Measurements from ENCODE around the gene PKHD1. TPM values are rescaled to one million over a fixed set of nuclear protein-coding genes. Genes with fewer than 3 reads are reported as not detected.

Gene PKHD1
- total and polyA plus RNA-seq, 2 of the 13 experiments (the other 11 are each of a cell fraction or from before 2014, with no cell fraction given) = 0.01 to 0.13 TPM

DNA sequence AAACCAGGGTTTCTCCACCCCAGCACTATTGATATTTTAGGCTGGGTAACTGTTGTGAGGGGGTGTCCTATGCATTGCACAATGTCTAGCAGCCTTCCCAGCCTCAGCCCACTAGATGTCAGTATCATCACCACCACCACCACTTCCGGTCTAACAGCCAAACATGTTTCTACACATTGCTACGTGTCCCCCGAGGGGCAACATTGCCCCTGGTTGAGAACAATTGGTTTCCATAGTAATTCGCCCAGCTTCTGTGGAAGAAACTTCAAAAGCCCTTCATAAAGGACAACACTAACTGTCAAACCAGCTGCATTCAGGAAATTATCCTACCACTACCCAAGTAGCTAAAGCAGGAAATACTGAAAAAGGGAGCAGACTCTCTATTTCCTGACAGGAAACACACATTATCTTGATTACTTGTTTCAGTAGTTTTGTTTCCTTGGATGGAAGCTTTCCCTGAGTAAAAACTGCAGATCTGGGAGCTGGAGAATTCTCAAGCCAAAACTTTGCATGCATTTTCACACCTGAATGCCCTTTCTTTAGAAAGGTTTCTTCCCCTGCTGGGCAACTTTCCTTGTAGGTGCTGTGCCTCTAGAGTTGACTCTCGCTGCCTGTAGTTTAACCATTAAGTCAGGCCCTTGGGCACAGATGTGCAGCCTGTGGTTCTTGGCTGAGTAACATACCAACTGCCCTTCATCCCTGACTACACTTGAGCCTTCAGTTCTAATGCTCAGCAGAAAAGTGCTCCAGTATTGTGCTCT lies 23.6 kb downstream of the PKHD1 start:
- Histone ChIP-seq H3K9me3 (ENCODE audit: low read length) (0 out of 2 replicates have a peak, but pooled peaks cover 5% of the 10 kb centered on the region), H2AFZ (ENCODE audit: low read length) (peak overlapping the region; percentile 75), H3K4me2 (ENCODE audit: low read depth, low read length) (peak overlapping the region; percentile 45), H3K9ac (ENCODE audit: insufficient read depth, low read depth, low read length) (no peak overlapping the region), H3K79me2 (ENCODE audit: insufficient read depth, low read length) (no peaks in the 10 kb centered on the region), H4K20me1 (ENCODE audit: insufficient read depth, low read length) (no peaks in the 10 kb centered on the region), H3K4me1 (ENCODE audit: insufficient read depth, low read length) (no peaks in the 10 kb centered on the region), H3K27ac (ENCODE audit: extremely low read length, insufficient read depth, low read length) (no peak overlapping the region), H3K36me3 (replicated peaks in 1 of 2; ENCODE audit: control insufficient read depth in 1 of 2, insufficient read depth in 2 of 2, low read length in 2 of 2) (no peaks in the 10 kb centered on the region), H3K27me3 (ENCODE audit: control insufficient read depth in 1 of 2, insufficient read depth in 2 of 2, low read length in 2 of 2) (no peaks in the 10 kb centered on the region), H3K4me3 (replicated peaks in 1 of 3; ENCODE audit: insufficient read depth in 1 of 3, low read depth in 2 of 3, low read length in 3 of 3) (no peak overlapping the region)
- CTCF ChIA-PET (ENCODE audit: low intra/inter-chr PET ratio, low total read pairs) = no interaction called here
- in situ Hi-C loops (cut with HindIII; ENCODE audit: extremely low pct_ligation_motif_present, low pct_unique_long_range_greater_than_20kb) = no loop called here
- POLR2A ChIA-PET = no interaction called here
- ATAC-seq = peak; percentile 93
- no TSS peak for BruUV-seq (replicated peaks)
- peak; percentile 81 for FAIRE-seq
- WGBS (ENCODE audit: low lambda C conversion rate) = 1% methylated on average over 5 of the region's 5 CpGs
- intact Hi-C loops (cut with micrococcal nuclease; ENCODE audit: unreplicated experiment) = no loop called here
- peak; percentile 61 for DNase-seq (ENCODE audit: low spot score)
- TF ChIP-seq, protein P1, sequence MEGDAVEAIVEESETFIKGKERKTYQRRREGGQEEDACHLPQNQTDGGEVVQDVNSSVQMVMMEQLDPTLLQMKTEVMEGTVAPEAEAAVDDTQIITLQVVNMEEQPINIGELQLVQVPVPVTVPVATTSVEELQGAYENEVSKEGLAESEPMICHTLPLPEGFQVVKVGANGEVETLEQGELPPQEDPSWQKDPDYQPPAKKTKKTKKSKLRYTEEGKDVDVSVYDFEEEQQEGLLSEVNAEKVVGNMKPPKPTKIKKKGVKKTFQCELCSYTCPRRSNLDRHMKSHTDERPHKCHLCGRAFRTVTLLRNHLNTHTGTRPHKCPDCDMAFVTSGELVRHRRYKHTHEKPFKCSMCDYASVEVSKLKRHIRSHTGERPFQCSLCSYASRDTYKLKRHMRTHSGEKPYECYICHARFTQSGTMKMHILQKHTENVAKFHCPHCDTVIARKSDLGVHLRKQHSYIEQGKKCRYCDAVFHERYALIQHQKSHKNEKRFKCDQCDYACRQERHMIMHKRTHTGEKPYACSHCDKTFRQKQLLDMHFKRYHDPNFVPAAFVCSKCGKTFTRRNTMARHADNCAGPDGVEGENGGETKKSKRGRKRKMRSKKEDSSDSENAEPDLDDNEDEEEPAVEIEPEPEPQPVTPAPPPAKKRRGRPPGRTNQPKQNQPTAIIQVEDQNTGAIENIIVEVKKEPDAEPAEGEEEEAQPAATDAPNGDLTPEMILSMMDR (CRISPR knock-in tag; IDR thresholded peaks at IDR 0.05) = peak; percentile 77
- no peak for TF ChIP-seq SP1 (IDR thresholded peaks at IDR 0.05)
- 0 out of 2 replicates have a peak, but pooled peaks have one; percentile 18 for TF ChIP-seq SP1 (CRISPR knock-in tag; IDR thresholded peaks at IDR 0.05)
- peak; percentile 92 for TF ChIP-seq CEBPB (IDR thresholded peaks at IDR 0.05; ENCODE audit: borderline replicate concordance, low read depth, low read length)
- TF ChIP-seq CREM (IDR thresholded peaks at IDR 0.05) = peak; percentile 30; the same call in 1 of the 2 replicates
- no peak for TF ChIP-seq CREM (CRISPR knock-in tag; IDR thresholded peaks at IDR 0.05)
- peak; percentile 53; the same call in 1 of the 2 replicates for TF ChIP-seq NFYC (CRISPR knock-in tag; IDR thresholded peaks at IDR 0.05)
- TF ChIP-seq, protein P2, sequence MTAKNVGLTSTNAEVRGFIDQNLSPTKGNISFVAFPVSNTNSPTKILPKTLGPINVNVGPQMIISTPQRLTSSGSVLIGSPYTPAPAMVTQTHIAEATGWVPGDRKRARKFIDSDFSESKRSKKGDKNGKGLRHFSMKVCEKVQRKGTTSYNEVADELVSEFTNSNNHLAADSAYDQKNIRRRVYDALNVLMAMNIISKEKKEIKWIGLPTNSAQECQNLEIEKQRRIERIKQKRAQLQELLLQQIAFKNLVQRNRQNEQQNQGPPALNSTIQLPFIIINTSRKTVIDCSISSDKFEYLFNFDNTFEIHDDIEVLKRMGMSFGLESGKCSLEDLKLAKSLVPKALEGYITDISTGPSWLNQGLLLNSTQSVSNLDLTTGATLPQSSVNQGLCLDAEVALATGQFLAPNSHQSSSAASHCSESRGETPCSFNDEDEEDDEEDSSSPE (CRISPR knock-in tag; IDR thresholded peaks at IDR 0.05) = 0 out of 2 replicates have a peak, but pooled peaks have one; percentile 18
- TF ChIP-seq ELF1 (CRISPR knock-in tag; IDR thresholded peaks at IDR 0.05) = peak; percentile 51; the same call in 1 of the 2 replicates
- TF ChIP-seq, protein P3, sequence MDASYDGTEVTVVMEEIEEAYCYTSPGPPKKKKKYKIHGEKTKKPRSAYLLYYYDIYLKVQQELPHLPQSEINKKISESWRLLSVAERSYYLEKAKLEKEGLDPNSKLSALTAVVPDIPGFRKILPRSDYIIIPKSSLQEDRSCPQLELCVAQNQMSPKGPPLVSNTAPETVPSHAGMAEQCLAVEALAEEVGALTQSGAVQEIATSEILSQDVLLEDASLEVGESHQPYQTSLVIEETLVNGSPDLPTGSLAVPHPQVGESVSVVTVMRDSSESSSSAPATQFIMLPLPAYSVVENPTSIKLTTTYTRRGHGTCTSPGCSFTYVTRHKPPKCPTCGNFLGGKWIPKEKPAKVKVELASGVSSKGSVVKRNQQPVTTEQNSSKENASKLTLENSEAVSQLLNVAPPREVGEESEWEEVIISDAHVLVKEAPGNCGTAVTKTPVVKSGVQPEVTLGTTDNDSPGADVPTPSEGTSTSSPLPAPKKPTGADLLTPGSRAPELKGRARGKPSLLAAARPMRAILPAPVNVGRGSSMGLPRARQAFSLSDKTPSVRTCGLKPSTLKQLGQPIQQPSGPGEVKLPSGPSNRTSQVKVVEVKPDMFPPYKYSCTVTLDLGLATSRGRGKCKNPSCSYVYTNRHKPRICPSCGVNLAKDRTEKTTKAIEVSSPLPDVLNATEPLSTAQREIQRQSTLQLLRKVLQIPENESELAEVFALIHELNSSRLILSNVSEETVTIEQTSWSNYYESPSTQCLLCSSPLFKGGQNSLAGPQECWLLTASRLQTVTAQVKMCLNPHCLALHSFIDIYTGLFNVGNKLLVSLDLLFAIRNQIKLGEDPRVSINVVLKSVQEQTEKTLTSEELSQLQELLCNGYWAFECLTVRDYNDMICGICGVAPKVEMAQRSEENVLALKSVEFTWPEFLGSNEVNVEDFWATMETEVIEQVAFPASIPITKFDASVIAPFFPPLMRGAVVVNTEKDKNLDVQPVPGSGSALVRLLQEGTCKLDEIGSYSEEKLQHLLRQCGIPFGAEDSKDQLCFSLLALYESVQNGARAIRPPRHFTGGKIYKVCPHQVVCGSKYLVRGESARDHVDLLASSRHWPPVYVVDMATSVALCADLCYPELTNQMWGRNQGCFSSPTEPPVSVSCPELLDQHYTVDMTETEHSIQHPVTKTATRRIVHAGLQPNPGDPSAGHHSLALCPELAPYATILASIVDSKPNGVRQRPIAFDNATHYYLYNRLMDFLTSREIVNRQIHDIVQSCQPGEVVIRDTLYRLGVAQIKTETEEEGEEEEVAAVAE (CRISPR knock-in tag; IDR thresholded peaks at IDR 0.05; ENCODE audit: borderline replicate concordance) = peak; percentile 51; the same call in 1 of the 2 replicates
- 0 out of 2 replicates have a peak, but pooled peaks have one; percentile 75 for TF ChIP-seq SETDB1 (CRISPR knock-in tag; IDR thresholded peaks at IDR 0.05; ENCODE audit: borderline replicate concordance)
- TF ChIP-seq POGZ (CRISPR knock-in tag; IDR thresholded peaks at IDR 0.05) = peak; percentile 69; the same call in 1 of the 2 replicates
- TF ChIP-seq SATB2 (CRISPR knock-in tag; IDR thresholded peaks at IDR 0.05) = no peak
- peak; percentile 66 for TF ChIP-seq GABPA (IDR thresholded peaks at IDR 0.05; ENCODE audit: low read depth, low read length)
- peak; percentile 91 for TF ChIP-seq GABPA (CRISPR knock-in tag; IDR thresholded peaks at IDR 0.05; ENCODE audit: low read depth)
- TF ChIP-seq, protein P4, sequence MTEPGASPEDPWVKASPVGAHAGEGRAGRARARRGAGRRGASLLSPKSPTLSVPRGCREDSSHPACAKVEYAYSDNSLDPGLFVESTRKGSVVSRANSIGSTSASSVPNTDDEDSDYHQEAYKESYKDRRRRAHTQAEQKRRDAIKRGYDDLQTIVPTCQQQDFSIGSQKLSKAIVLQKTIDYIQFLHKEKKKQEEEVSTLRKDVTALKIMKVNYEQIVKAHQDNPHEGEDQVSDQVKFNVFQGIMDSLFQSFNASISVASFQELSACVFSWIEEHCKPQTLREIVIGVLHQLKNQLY (CRISPR knock-in tag; IDR thresholded peaks at IDR 0.05) = no peak
- TF ChIP-seq SOX6 (IDR thresholded peaks at IDR 0.05) = no peak
- TF ChIP-seq SOX6 (CRISPR knock-in tag; IDR thresholded peaks at IDR 0.05) = peak; percentile 30; the same call in 1 of the 2 replicates

Measured in HepG2 (cell line).